PC-3 (cell line): ENCODE data around the gene LNPEP. TPM values are rescaled to one million over a fixed set of nuclear protein-coding genes. Genes with fewer than 3 reads are reported as not detected.

ENCODE experiments used
- ATAC-seq: fragments of 200-7000 bp; cut with Tn5 transposase; 2 replicates; pipeline ENCODE4 v1.9.1; 2020; ENCODE audit warnings: mild to moderate bottlenecking, moderate library complexity
- BruUV-seq: library from RNA; stranded (reverse); fragments of 400-500 nt; replicated peaks from 2 replicates; lab custom pipeline; 2021; lab: Mats Ljungman, UMichigan
- CTCF ChIA-PET: fragments of 300-600 bp; sonication (Branson Sonifier 250); formaldehyde crosslinking; loops from one replicate; lab custom pipeline; 2022; ENCODE audit warnings: antibody characterized with exemption; lab: Charles Lee
- POLR2A ChIA-PET: fragments of 300-600 bp; sonication (Branson Sonifier 250); formaldehyde crosslinking; loops from one replicate; lab custom pipeline; 2022; ENCODE audit warnings: antibody characterized with exemption; ENCODE audit not compliant: unreplicated experiment; lab: Charles Lee
- DNase-seq: peaks from one replicate; pipeline ENCODE4 v3.0.0-alpha.2; 2015
- H2AFZ ChIP-seq: fragments of 300-600 bp; sonication (generic); 2 replicates; pipeline ENCODE4 v1.6.0; 2016; ENCODE audit warnings: antibody characterized with exemption, low read length
- H3F3A ChIP-seq: fragments of 300-600 bp; sonication (generic); one replicate; pipeline ENCODE4 v1.6.0; 2017; ENCODE audit warnings: antibody characterized with exemption, low read length, control low read depth, mild to moderate bottlenecking; ENCODE audit not compliant: unreplicated experiment
- H3K27ac ChIP-seq: fragments of 300-600 bp; sonication (generic); 2 replicates; pipeline ENCODE4 v1.5.1; 2016; ENCODE audit warnings: mild to moderate bottlenecking, low read length
- H3K27me3 ChIP-seq: fragments of 300-600 bp; sonication (generic); 2 replicates; pipeline ENCODE4 v1.6.1; 2016; ENCODE audit warnings: low read length, mixed read lengths
- H3K36me3 ChIP-seq: fragments of 300-600 bp; sonication (generic); 2 replicates; pipeline ENCODE4 v1.6.1; 2016; ENCODE audit warnings: low read depth, mixed run types, low read length, mixed read lengths
- H3K4me1 ChIP-seq: fragments of 300-600 bp; sonication (generic); 2 replicates; pipeline ENCODE4 v1.5.1; 2016; ENCODE audit warnings: low read length; ENCODE audit not compliant: insufficient read depth
- H3K4me2 ChIP-seq: fragments of 300-600 bp; sonication (generic); 2 replicates; pipeline ENCODE4 v1.6.0; 2016; ENCODE audit warnings: low read length
- H3K4me3 ChIP-seq: fragments of 300-600 bp; sonication (generic); 2 replicates; pipeline ENCODE4 v1.5.1; 2016; ENCODE audit warnings: mild to moderate bottlenecking, low read length, mixed read lengths
- H3K79me2 ChIP-seq: fragments of 300-600 bp; sonication (generic); 2 replicates; pipeline ENCODE4 v1.6.1; 2017; ENCODE audit warnings: low read length, mixed read lengths
- H3K9ac ChIP-seq: fragments of 300-600 bp; sonication (generic); 2 replicates; pipeline ENCODE4 v1.6.0; 2016; ENCODE audit warnings: mild to moderate bottlenecking, low read length
- H3K9me2 ChIP-seq: fragments of 300-600 bp; sonication (generic); replicated peaks from 2 replicates; pipeline ENCODE4 v1.6.1; 2016; ENCODE audit warnings: mixed run types, low read length, mixed read lengths
- H3K9me3 ChIP-seq: fragments of 300-600 bp; sonication (generic); 2 replicates; pipeline ENCODE4 v1.6.1; 2016; ENCODE audit warnings: low read length, mixed read lengths
- H4K20me1 ChIP-seq: fragments of 300-600 bp; sonication (generic); 2 replicates; pipeline ENCODE4 v1.6.1; 2016; ENCODE audit warnings: low read length, mixed read lengths
- EZH2 ChIP-seq: fragments of 300-600 bp; sonication (generic); IDR thresholded peaks from one replicate; pipeline ENCODE4 v1.6.1; 2017; ENCODE audit warnings: antibody characterized with exemption, mild to moderate bottlenecking, low read length; ENCODE audit not compliant: unreplicated experiment
- EZH2phosphoT487 ChIP-seq: fragments of 300-600 bp; sonication (generic); IDR thresholded peaks from 2 replicates; pipeline ENCODE4 v1.6.1; 2018; ENCODE audit warnings: mild to moderate bottlenecking, antibody characterized with exemption, low read length, borderline replicate concordance
- intact Hi-C: fragments of 100-400 bp; cut with micrococcal nuclease; formaldehyde crosslinking; loops from 2 replicates; pipeline ENCODE4 v1.9.0; 2023
- total RNA-seq: library from RNA; depleted of rRNA; stranded (reverse); fragments of >200 nt; gene quantifications from 2 replicates; pipeline ENCODE4 v1.2.3, GENCODE V29; 2014
- TF ChIP-seq, protein P1 (sequence below): fragments of 300-600 bp; sonication (generic); conservative IDR thresholded peaks from 2 replicates; pipeline ENCODE4 v1.5.1; 2017; ENCODE audit warnings: antibody characterized with exemption, low read depth, mild to moderate bottlenecking, low read length

Gene LNPEP
- total RNA-seq, 1 experiment from 2014 or later = 11.1 TPM

DNA sequence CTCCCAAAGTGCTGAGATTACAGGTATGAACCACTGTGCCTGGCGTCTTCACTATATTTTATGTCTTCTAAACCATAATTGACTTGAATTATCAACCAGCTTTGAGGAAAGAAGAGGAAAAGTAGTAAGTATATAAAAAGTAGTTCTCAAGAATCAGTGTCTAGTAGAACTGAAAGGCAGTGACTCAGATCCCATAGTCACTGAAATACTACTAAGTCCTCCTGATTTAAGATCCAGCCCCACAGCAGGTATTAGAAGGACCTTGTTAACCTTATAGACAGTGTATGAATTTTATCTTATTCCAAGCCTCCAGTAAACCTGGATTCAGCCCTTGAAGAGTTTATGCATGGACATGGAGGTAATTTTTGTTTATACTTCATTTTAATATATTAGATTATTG is 31.5 kb downstream of the LNPEP start:
- Histone ChIP-seq H3K9me2 (no peaks in the 10 kb centered on the region), H3K4me1 (peaks cover 11% of the 10 kb centered on the region), H3K4me2 (no peak overlapping the region), H3K9ac (no peak overlapping the region), H3F3A (no peaks in the 10 kb centered on the region), H3K9me3 (no peaks in the 10 kb centered on the region), H4K20me1 (no peaks in the 10 kb centered on the region), H3K27ac (no peak overlapping the region), H3K27me3 (no peaks in the 10 kb centered on the region), H3K4me3 (no peak overlapping the region), H3K36me3 (no peaks in the 10 kb centered on the region), H3K79me2 (peaks cover 7% of the 10 kb centered on the region; the same call in 1 of the 2 replicates), H2AFZ (no peak overlapping the region)
- no peak for TF ChIP-seq EZH2
- no TSS peak for BruUV-seq
- intact Hi-C loops = no loop called here
- CTCF ChIA-PET = no interaction called here
- ATAC-seq (peak; percentile 48; the same call in 1 of the 2 replicates), DNase-seq (no peak)
- POLR2A ChIA-PET = no interaction called here

DNA sequence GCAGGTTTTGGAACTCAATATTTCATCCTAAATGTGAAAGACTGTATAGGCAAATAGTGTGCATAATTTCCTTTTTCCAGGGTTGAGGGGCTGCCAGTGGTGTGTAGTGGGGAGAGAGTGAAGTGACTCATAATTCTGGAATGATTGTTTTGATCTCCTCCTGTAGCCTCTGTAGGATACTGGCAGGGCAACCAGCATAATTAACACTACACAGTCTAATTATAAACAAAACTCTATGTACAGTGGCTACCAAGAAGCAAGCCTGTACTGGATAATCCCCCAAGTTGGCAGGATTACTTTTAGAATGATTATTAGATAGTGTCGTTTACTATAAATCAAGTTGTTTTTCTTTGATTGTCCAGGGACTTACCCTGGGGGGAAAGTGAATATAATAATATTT is 32.2 kb downstream of the LNPEP start:
- no peak overlapping the region for H3K4me3 ChIP-seq
- no peaks in the 10 kb centered on the region for H3K9me3 ChIP-seq
- H3K27ac ChIP-seq = no peak overlapping the region
- no TSS peak for BruUV-seq
- ChIA-PET CTCF (no interaction called here), POLR2A (no interaction called here)
- H3K9ac ChIP-seq = no peak overlapping the region
- peaks cover 11% of the 10 kb centered on the region for H3K4me1 ChIP-seq
- H3K36me3 ChIP-seq = no peaks in the 10 kb centered on the region
- no peaks in the 10 kb centered on the region for H3K9me2 ChIP-seq
- ATAC-seq (peak; percentile 96), DNase-seq (peak; percentile 52)
- no peaks in the 10 kb centered on the region for H3F3A ChIP-seq
- H4K20me1 ChIP-seq = no peaks in the 10 kb centered on the region
- H3K79me2 ChIP-seq = peaks cover 12% of the 10 kb centered on the region; the same call in 1 of the 2 replicates
- intact Hi-C loops = no loop called here
- H3K4me2 ChIP-seq = peak overlapping the region; percentile 9; the same call in 1 of the 2 replicates
- no peak overlapping the region for H2AFZ ChIP-seq
- H3K27me3 ChIP-seq = no peaks in the 10 kb centered on the region
- TF ChIP-seq, protein P1, sequence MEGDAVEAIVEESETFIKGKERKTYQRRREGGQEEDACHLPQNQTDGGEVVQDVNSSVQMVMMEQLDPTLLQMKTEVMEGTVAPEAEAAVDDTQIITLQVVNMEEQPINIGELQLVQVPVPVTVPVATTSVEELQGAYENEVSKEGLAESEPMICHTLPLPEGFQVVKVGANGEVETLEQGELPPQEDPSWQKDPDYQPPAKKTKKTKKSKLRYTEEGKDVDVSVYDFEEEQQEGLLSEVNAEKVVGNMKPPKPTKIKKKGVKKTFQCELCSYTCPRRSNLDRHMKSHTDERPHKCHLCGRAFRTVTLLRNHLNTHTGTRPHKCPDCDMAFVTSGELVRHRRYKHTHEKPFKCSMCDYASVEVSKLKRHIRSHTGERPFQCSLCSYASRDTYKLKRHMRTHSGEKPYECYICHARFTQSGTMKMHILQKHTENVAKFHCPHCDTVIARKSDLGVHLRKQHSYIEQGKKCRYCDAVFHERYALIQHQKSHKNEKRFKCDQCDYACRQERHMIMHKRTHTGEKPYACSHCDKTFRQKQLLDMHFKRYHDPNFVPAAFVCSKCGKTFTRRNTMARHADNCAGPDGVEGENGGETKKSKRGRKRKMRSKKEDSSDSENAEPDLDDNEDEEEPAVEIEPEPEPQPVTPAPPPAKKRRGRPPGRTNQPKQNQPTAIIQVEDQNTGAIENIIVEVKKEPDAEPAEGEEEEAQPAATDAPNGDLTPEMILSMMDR = no peak
- TF ChIP-seq EZH2 (no peak), EZH2phosphoT487 (no peak)

DNA sequence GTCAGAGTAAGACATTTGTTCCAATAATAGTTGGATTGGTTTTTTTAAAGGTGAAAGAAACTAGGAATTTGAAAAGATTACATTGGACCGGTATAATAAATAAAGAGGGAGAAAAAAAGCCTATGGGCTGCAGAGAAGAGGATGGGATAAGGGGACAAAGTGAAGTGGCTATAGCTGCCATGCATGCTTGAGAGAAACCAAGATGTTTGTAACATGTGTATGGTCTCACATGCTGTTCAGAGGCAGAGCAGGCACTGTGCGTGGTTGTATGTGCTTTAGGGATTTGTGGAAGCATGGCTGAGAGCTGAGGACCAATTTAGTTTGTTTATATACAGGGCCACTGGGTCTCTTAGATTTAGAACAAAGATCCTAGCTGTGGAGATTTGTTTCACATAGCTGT is 32.7 kb downstream of the LNPEP start:
- Histone ChIP-seq H3K4me1 (peaks cover 11% of the 10 kb centered on the region), H3K4me2 (no peak overlapping the region), H3K4me3 (no peak overlapping the region), H2AFZ (no peak overlapping the region), H3K27me3 (no peaks in the 10 kb centered on the region), H3K27ac (no peak overlapping the region), H4K20me1 (no peaks in the 10 kb centered on the region), H3F3A (no peaks in the 10 kb centered on the region), H3K79me2 (peaks cover 12% of the 10 kb centered on the region; the same call in 1 of the 2 replicates), H3K9ac (no peak overlapping the region), H3K9me3 (no peaks in the 10 kb centered on the region), H3K9me2 (no peaks in the 10 kb centered on the region), H3K36me3 (no peaks in the 10 kb centered on the region)
- intact Hi-C loops = no loop called here
- DNase-seq (no peak), ATAC-seq (no peak)
- no TSS peak for BruUV-seq
- no peak for TF ChIP-seq EZH2phosphoT487
- TF ChIP-seq, protein P1 = no peak
- TF ChIP-seq EZH2 = no peak
- CTCF ChIA-PET = no interaction called here
- POLR2A ChIA-PET = no interaction called here
